ENCODE measurements around the gene GNAQ. TPM values are rescaled to one million over a fixed set of nuclear protein-coding genes. Genes with fewer than 3 reads are reported as not detected.
A peak's percentile ranks its signal among the peaks of the same experiment; 100 is the strongest.

The GNAQ gene
- polyA plus RNA-seq, 3 donors from 2014 or later, result 4.5 to 7.4 (median 5.1) TPM

GRCh38 chr9:77987880-77988525 is 43.6 kb downstream of the GNAQ start:
- peaks cover 21 to 27% of the 10 kb centered on the region in 2 donors for H3K4me1 Mint-ChIP-seq
- H3K27ac Mint-ChIP-seq, result no peak overlapping the region
- H3K36me3 Mint-ChIP-seq, result peaks cover 0 to 3% (median 0%) of the 10 kb centered on the region in 3 donors

GRCh38 chr9:77987081-77987656 is 44.4 kb downstream of the GNAQ start:
- Mint-ChIP-seq H3K9me3 (peaks cover 0 to 2% (median 0%) of the 10 kb centered on the region in 6 donors), H3K4me1 (peaks cover 28 to 34% of the 10 kb centered on the region in 2 donors), H3K27ac (no peak overlapping the region)

More at GRCh38 chr9:77987880-77988525, 43.6 kb downstream of the GNAQ start:
- peaks cover 0 to 2% (median 0%) of the 10 kb centered on the region in 6 donors for H3K9me3 Mint-ChIP-seq
- H3K27me3 Mint-ChIP-seq (ENCODE audit: low read depth in 3 of 3), result no peaks in the 10 kb centered on the region
- no peak overlapping the region for H3K4me3 Mint-ChIP-seq
- DNase-seq, result no peak

GRCh38 chr9:77985996-77986395 is 45.6 kb downstream of the GNAQ start:
- Mint-ChIP-seq H3K36me3 (no peaks in the 10 kb centered on the region), H3K9me3 (peaks cover 0 to 2% (median 0%) of the 10 kb centered on the region in 6 donors), H3K4me1 (peaks cover 29 to 34% of the 10 kb centered on the region in 2 donors), H3K27ac (peak overlapping the region in 2 of 6 donors; percentile 10 to 39), H3K4me3 (no peak overlapping the region), H3K27me3 (ENCODE audit: low read depth in 3 of 3) (no peaks in the 10 kb centered on the region)
- no peak for DNase-seq

More at GRCh38 chr9:77987081-77987656, 44.4 kb downstream of the GNAQ start:
- Mint-ChIP-seq H3K27me3 (ENCODE audit: low read depth in 3 of 3) (no peaks in the 10 kb centered on the region), H3K36me3 (peaks cover 0 to 3% (median 0%) of the 10 kb centered on the region in 3 donors), H3K4me3 (no peak overlapping the region)
- no peak for DNase-seq

GRCh38 chr9:77983320-77983662 is 48.3 kb downstream of the GNAQ start:
- Mint-ChIP-seq H3K4me1 (peaks cover 37 to 49% of the 10 kb centered on the region in 2 donors), H3K9me3 (peaks cover 0 to 2% (median 0%) of the 10 kb centered on the region in 6 donors), H3K27me3 (ENCODE audit: low read depth in 3 of 3) (no peaks in the 10 kb centered on the region), H3K4me3 (no peak overlapping the region), H3K27ac (peak overlapping the region in 1 of 6 donors; percentile 28), H3K36me3 (no peaks in the 10 kb centered on the region)
- DNase-seq, result no peak

GRCh38 chr9:77982581-77983319 is 48.9 kb downstream of the GNAQ start:
- no peak overlapping the region for H3K4me3 Mint-ChIP-seq

GRCh38 chr9:77981907-77982306 is 49.7 kb downstream of the GNAQ start:
- Mint-ChIP-seq H3K4me1 (peaks cover 51 to 63% of the 10 kb centered on the region in 2 donors), H3K36me3 (no peaks in the 10 kb centered on the region), H3K27ac (peak overlapping the region in 2 of 6 donors; percentile 27 to 35), H3K9me3 (no peaks in the 10 kb centered on the region), H3K27me3 (ENCODE audit: low read depth in 3 of 3) (no peaks in the 10 kb centered on the region), H3K4me3 (no peak overlapping the region)
- no peak for DNase-seq

More at GRCh38 chr9:77982581-77983319, 48.9 kb downstream of the GNAQ start:
- Mint-ChIP-seq H3K4me1 (peaks cover 43 to 55% of the 10 kb centered on the region in 2 donors), H3K9me3 (no peaks in the 10 kb centered on the region), H3K36me3 (no peaks in the 10 kb centered on the region), H3K27me3 (ENCODE audit: low read depth in 3 of 3) (no peaks in the 10 kb centered on the region), H3K27ac (no peak overlapping the region)
- DNase-seq, result no peak

- no peaks in the 10 kb centered on the region for H3K27me3 Mint-ChIP-seq (ENCODE audit: low read depth in 3 of 3)
- DNase-seq, result no peak
- no peaks in the 10 kb centered on the region for H3K36me3 Mint-ChIP-seq
- peak overlapping the region in 5 of 6 donors; percentile 17 to 66 (median 53) for H3K27ac Mint-ChIP-seq
- peak overlapping the region in 2 of 5 donors; percentile 40 to 41 for H3K4me3 Mint-ChIP-seq
- H3K9me3 Mint-ChIP-seq, result no peaks in the 10 kb centered on the region
- peaks cover 53 to 65% of the 10 kb centered on the region in 2 donors for H3K4me1 Mint-ChIP-seq
Measured at GRCh38 chr9:77981332-77981731, 50.3 kb downstream of the GNAQ start.

GRCh38 chr9:77980622-77981021 is 51.0 kb downstream of the GNAQ start:
- peaks cover 53 to 65% of the 10 kb centered on the region in 2 donors for H3K4me1 Mint-ChIP-seq
- no peak for DNase-seq

GRCh38 chr9:77978086-77978781 is 53.4 kb downstream of the GNAQ start:
- no peaks in the 10 kb centered on the region for H3K27me3 Mint-ChIP-seq (ENCODE audit: low read depth in 3 of 3)
- H3K9me3 Mint-ChIP-seq, result no peaks in the 10 kb centered on the region
- no peak for DNase-seq
- peak overlapping the region; percentile 19 to 60 (median 39) for H3K4me3 Mint-ChIP-seq
- H3K36me3 Mint-ChIP-seq, result no peaks in the 10 kb centered on the region
- H3K4me1 Mint-ChIP-seq, result peaks cover 49 to 60% of the 10 kb centered on the region in 2 donors
- H3K27ac Mint-ChIP-seq, result peak overlapping the region; percentile 0 to 75 (median 40)

More at GRCh38 chr9:77980622-77981021, 51.0 kb downstream of the GNAQ start:
- H3K9me3 Mint-ChIP-seq, result no peaks in the 10 kb centered on the region
- H3K4me3 Mint-ChIP-seq, result no peak overlapping the region
- no peaks in the 10 kb centered on the region for H3K27me3 Mint-ChIP-seq (ENCODE audit: low read depth in 3 of 3)
- H3K27ac Mint-ChIP-seq, result peak overlapping the region in 2 of 6 donors; percentile 17 to 48
- no peaks in the 10 kb centered on the region for H3K36me3 Mint-ChIP-seq

GRCh38 chr9:77977210-77977611 is 54.4 kb downstream of the GNAQ start:
- Mint-ChIP-seq H3K4me1 (peaks cover 40 to 50% of the 10 kb centered on the region in 2 donors), H3K4me3 (peak overlapping the region; percentile 4 to 58 (median 29)), H3K27me3 (ENCODE audit: low read depth in 3 of 3) (no peaks in the 10 kb centered on the region), H3K36me3 (no peaks in the 10 kb centered on the region), H3K9me3 (no peaks in the 10 kb centered on the region), H3K27ac (peak overlapping the region; percentile 11 to 78 (median 45))
- peak; percentile 31 to 46 (median 43) for DNase-seq

- Mint-ChIP-seq H3K4me3 (no peak overlapping the region), H3K4me1 (peaks cover 26 to 36% of the 10 kb centered on the region in 2 donors), H3K36me3 (no peaks in the 10 kb centered on the region), H3K27me3 (ENCODE audit: low read depth in 3 of 3) (peaks cover 0 to 2% (median 0%) of the 10 kb centered on the region in 3 donors), H3K9me3 (no peaks in the 10 kb centered on the region), H3K27ac (no peak overlapping the region)
- DNase-seq, result no peak
Measured at GRCh38 chr9:77975806-77976205, 55.8 kb downstream of the GNAQ start.

GRCh38 chr9:77975036-77975435 is 56.6 kb downstream of the GNAQ start:
- Mint-ChIP-seq H3K4me1 (peaks cover 23 to 35% of the 10 kb centered on the region in 2 donors), H3K27me3 (ENCODE audit: low read depth in 3 of 3) (peaks cover 0 to 5% (median 2%) of the 10 kb centered on the region in 3 donors), H3K9me3 (no peaks in the 10 kb centered on the region), H3K27ac (no peak overlapping the region), H3K36me3 (peaks cover 0 to 6% (median 0%) of the 10 kb centered on the region in 3 donors), H3K4me3 (no peak overlapping the region)
- no peak for DNase-seq

- H3K9me3 Mint-ChIP-seq, result no peaks in the 10 kb centered on the region
- H3K27me3 Mint-ChIP-seq (ENCODE audit: low read depth in 3 of 3), result peaks cover 0 to 5% (median 2%) of the 10 kb centered on the region in 3 donors
- H3K4me1 Mint-ChIP-seq, result peaks cover 19 to 29% of the 10 kb centered on the region in 2 donors
- H3K27ac Mint-ChIP-seq, result no peak overlapping the region
- peaks cover 0 to 6% (median 0%) of the 10 kb centered on the region in 3 donors for H3K36me3 Mint-ChIP-seq
- no peak overlapping the region for H3K4me3 Mint-ChIP-seq
- no peak for DNase-seq
Measured at GRCh38 chr9:77974434-77974833, 57.2 kb downstream of the GNAQ start.

All from immature natural killer cell (primary cell).